Ishikawa (cell line): ENCODE results near the gene ADCY9.

Experiments
- CEBPB ChIP-seq: IDR thresholded peaks from 2 replicates; pipeline ENCODE4 v1.6.1; 2012
- CREB1 ChIP-seq: IDR thresholded peaks from 2 replicates; pipeline ENCODE4 v1.6.1; 2012; ENCODE audit warnings: low read depth
- EGR1 ChIP-seq: IDR thresholded peaks from 2 replicates; pipeline ENCODE4 v1.6.1; 2012
- EP300 ChIP-seq: IDR thresholded peaks from 2 replicates; pipeline ENCODE4 v1.6.1; 2012; ENCODE audit warnings: borderline replicate concordance
- FOXM1 ChIP-seq: IDR thresholded peaks from 2 replicates; pipeline ENCODE4 v1.6.1; 2012; ENCODE audit warnings: low read depth, borderline replicate concordance
- NFIC ChIP-seq: IDR thresholded peaks from 2 replicates; pipeline ENCODE4 v1.6.1; 2012
- RAD21 ChIP-seq: IDR thresholded peaks from 2 replicates; pipeline ENCODE4 v1.6.1; 2012; ENCODE audit warnings: low read depth
- TAF1 ChIP-seq: IDR thresholded peaks from 2 replicates; pipeline ENCODE4 v1.6.1; 2012; ENCODE audit warnings: low read depth, mild to moderate bottlenecking
- TCF12 ChIP-seq: IDR thresholded peaks from 2 replicates; pipeline ENCODE4 v1.6.1; 2012; ENCODE audit warnings: low read depth
- TEAD4 ChIP-seq: IDR thresholded peaks from 2 replicates; pipeline ENCODE4 v1.6.1; 2012
- YY1 ChIP-seq: IDR thresholded peaks from 2 replicates; pipeline ENCODE4 v1.6.1; 2012; ENCODE audit warnings: low read depth
- ZBTB7A ChIP-seq: IDR thresholded peaks from 2 replicates; pipeline ENCODE4 v1.6.1; 2012; ENCODE audit warnings: low read depth
- TF ChIP-seq, protein P1 (sequence below): IDR thresholded peaks from 2 replicates; pipeline ENCODE4 v1.6.1; 2012
- TF ChIP-seq, protein P2 (sequence below): IDR thresholded peaks from 2 replicates; pipeline ENCODE4 v1.6.1; 2012; ENCODE audit warnings: low read depth, mild to moderate bottlenecking
- TF ChIP-seq, protein P3 (sequence below): IDR thresholded peaks from 2 replicates; pipeline ENCODE4 v1.6.1; 2012

ADCY9 gene

DNA sequence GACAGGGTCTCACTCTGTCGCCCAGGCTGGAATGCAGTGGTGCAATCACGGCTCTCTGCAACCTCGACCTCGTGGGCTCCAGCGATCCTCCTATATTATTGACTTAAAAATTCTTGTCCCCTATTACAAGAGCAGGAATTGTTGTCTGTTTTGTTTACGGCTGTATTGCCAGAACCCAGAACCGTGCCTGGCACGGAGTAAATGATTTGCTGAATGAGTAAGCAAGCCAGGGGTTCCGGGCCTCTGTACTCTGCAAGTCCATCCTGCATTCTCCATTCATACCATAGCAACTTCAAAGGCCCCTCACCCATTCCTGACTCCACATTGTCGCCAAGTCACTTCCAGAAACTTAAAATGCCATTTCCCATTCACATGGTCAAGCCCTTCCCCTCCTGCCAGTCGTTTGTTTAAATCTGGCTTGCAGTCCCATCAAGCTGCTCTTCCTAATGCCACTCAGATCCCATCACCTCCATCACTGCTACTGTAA lies 6.9 kb downstream of the ADCY9 start:
- TF ChIP-seq, protein P1, sequence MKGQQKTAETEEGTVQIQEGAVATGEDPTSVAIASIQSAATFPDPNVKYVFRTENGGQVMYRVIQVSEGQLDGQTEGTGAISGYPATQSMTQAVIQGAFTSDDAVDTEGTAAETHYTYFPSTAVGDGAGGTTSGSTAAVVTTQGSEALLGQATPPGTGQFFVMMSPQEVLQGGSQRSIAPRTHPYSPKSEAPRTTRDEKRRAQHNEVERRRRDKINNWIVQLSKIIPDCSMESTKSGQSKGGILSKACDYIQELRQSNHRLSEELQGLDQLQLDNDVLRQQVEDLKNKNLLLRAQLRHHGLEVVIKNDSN: no peak
- TF ChIP-seq, protein P2, sequence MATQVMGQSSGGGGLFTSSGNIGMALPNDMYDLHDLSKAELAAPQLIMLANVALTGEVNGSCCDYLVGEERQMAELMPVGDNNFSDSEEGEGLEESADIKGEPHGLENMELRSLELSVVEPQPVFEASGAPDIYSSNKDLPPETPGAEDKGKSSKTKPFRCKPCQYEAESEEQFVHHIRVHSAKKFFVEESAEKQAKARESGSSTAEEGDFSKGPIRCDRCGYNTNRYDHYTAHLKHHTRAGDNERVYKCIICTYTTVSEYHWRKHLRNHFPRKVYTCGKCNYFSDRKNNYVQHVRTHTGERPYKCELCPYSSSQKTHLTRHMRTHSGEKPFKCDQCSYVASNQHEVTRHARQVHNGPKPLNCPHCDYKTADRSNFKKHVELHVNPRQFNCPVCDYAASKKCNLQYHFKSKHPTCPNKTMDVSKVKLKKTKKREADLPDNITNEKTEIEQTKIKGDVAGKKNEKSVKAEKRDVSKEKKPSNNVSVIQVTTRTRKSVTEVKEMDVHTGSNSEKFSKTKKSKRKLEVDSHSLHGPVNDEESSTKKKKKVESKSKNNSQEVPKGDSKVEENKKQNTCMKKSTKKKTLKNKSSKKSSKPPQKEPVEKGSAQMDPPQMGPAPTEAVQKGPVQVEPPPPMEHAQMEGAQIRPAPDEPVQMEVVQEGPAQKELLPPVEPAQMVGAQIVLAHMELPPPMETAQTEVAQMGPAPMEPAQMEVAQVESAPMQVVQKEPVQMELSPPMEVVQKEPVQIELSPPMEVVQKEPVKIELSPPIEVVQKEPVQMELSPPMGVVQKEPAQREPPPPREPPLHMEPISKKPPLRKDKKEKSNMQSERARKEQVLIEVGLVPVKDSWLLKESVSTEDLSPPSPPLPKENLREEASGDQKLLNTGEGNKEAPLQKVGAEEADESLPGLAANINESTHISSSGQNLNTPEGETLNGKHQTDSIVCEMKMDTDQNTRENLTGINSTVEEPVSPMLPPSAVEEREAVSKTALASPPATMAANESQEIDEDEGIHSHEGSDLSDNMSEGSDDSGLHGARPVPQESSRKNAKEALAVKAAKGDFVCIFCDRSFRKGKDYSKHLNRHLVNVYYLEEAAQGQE: no peak
- TF ChIP-seq CEBPB: no peak
- TF ChIP-seq CREB1: no peak
- TF ChIP-seq TCF12: no peak
- no peak for TF ChIP-seq RAD21
- TF ChIP-seq TAF1: no peak
- TF ChIP-seq EP300: no peak
- no peak for TF ChIP-seq NFIC
- TF ChIP-seq, protein P3, sequence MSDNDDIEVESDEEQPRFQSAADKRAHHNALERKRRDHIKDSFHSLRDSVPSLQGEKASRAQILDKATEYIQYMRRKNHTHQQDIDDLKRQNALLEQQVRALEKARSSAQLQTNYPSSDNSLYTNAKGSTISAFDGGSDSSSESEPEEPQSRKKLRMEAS: no peak
- no peak for TF ChIP-seq EGR1
- no peak for TF ChIP-seq YY1
- TF ChIP-seq TEAD4: no peak
- no peak for TF ChIP-seq ZBTB7A
- TF ChIP-seq FOXM1: no peak

DNA sequence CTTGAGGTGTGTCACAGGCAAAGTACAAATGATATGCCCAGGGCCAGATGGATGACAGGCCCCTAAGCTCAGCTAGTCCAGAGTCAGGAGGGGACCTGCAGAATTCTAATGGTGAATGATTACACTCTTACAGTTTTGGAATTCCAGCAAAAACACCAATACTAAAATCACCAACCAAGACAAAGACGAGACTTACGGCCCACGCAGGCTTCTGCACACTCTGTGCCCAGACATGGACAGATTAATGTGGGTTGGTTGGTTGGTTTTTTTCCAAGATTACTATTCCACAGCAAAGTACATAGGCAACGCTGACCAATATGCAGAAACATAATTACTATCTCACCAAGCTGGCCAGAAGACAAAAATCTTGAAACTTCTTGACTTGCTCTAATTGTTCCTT lies 9.7 kb downstream of the ADCY9 start:
- no peak for TF ChIP-seq EGR1
- TF ChIP-seq FOXM1: no peak
- no peak for TF ChIP-seq ZBTB7A
- no peak for TF ChIP-seq CEBPB
- no peak for TF ChIP-seq TAF1

DNA sequence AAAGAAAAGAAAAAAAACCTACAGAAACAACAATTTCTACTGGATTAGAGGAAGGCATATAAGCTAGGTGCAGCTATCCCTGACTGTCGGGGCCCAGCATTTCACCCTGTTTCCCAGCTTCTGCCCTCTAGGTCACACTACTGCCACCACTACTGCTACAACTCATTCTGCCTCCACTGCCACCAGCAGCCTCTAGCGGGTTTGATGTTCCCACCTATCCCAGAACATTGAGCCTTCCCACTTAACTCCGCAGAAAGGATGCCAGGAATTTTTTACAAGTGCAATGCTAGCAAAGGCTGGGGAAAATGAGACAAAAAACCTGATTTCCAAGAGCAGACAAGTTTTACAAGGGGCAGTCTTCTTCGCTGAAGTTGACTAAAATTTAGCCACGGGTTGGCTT lies 10.4 kb downstream of the ADCY9 start:
- TF ChIP-seq RAD21 (no peak), TEAD4 (no peak), FOXM1 (no peak), TAF1 (no peak)
- TF ChIP-seq, protein P1: no peak
- TF ChIP-seq, protein P3: no peak

DNA sequence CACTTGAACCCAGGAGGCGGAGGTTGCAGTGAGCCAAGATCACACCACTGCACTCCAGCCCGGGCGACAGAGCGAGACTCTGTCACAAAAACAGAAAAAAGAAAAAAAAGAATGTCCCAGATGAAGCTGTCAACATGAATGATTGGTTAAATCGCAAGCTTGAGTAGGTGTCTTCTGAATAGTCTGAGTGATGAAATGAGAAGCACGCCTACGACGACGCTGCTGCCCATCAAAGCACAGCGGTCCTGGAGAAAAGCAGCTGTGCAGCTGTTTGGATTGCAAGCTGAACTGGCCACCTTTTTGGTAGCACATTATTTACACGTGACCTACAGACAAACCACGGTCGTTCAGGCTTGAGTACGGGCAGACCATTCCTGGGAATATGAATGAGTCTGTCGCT lies 12.5 kb downstream of the ADCY9 start:
- TF ChIP-seq CREB1 (no peak), TCF12 (no peak), EP300 (no peak), YY1 (no peak), RAD21 (no peak), FOXM1 (no peak), TEAD4 (no peak), NFIC (no peak), EGR1 (no peak), ZBTB7A (no peak), TAF1 (no peak), CEBPB (no peak)
- TF ChIP-seq, protein P2: no peak
- TF ChIP-seq, protein P3: no peak
- TF ChIP-seq, protein P1: no peak

DNA sequence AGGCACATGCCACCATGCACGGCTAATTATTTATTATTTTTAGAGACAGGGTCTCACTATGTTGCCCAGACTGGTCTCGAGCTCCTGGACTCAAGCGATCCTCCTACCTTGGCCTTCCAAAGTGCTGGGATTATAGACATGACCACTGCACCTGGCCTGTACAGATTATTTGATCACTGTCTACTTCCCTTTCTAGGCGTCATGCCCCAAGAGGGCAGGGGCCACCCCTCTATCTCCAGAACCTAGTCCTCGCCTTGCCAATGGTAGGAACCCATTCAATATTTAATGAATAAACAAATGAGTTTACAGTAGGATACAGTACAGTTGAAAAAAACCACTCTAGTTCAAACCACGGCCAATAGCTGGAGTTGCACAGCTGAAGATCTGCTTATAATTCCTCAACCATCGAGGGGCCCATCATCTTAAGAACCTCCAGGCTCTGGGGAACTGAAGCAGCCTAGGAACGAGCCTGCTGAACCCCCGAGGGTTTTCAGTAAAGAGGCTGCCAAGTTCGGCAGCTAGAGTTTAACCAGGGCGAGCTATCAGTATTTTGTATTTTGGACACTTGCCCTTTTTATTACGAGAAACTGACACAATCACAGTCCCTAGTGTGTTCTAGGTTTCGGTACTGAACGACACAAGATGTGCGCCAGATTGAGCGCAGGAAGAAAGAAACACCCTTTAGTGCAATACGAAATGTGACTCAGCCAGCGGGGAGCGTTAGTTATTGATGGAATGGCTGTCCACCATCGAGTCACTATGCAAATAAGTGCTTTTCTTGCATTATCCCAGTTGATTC lies 14.6 kb downstream of the ADCY9 start:
- TF ChIP-seq TCF12: no peak
- TF ChIP-seq FOXM1: no peak

DNA sequence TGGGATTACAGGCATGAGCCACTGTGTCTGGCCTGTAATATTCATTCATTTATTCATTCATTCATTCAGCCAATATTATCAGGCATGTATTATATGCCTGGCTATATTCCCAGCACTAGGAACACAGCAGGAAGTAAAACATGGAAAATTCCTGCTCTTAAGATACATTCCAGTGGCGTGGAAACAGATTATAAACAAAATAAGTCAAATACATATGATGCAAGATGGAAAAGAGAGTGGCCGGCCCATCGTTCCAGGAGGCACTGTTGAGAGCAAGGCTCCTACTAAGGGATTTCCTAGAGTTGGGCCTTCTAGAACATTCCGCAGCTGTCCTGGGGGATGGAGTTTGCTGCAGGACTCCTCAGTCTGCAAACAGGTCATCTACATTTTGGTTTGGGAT lies 17.7 kb downstream of the ADCY9 start:
- TF ChIP-seq NFIC (no peak), EGR1 (no peak), RAD21 (no peak), YY1 (no peak), TCF12 (no peak), CEBPB (no peak), CREB1 (no peak), EP300 (no peak), FOXM1 (no peak), ZBTB7A (no peak), TAF1 (no peak), TEAD4 (no peak)
- TF ChIP-seq, protein P2: no peak
- TF ChIP-seq, protein P3: no peak
- TF ChIP-seq, protein P1: no peak
